Ovary (tissue), 9 donors: Measurements from ENCODE around the gene PIH1D1. TPM values are rescaled to one million over a fixed set of nuclear protein-coding genes. Genes with fewer than 3 reads are reported as not detected.

Source experiments
- DNase-seq, 5 donors: peaks; one replicate each; pipeline ENCODE4 v3.0.0-alpha.2; 2019 to 2020
- H3K27ac ChIP-seq, 2 donors: fragments of 200-600 bp; one replicate each; pipeline versions ENCODE4 v1.5.1 to v1.8.0; 2019 to 2022
- H3K27me3 ChIP-seq: fragments of 200-600 bp; one replicate; pipeline ENCODE4 v1.8.0; 2022
- H3K36me3 ChIP-seq: fragments of 200-600 bp; sonication (generic); one replicate; pipeline ENCODE4 v1.5.1; 2019
- H3K4me1 ChIP-seq: one replicate; pipeline ENCODE4 v1.8.1; 2013; ENCODE audit warnings: mild to moderate bottlenecking, moderate library complexity; ENCODE audit not compliant: insufficient read depth
- H3K4me3 ChIP-seq: fragments of 200-600 bp; sonication (generic); one replicate; pipeline ENCODE4 v1.5.1; 2017
- H3K9me3 ChIP-seq, 2 donors: fragments of 200-600 bp in 1 of 2; sonication (generic) in 1 of 2; one replicate each; pipeline versions ENCODE4 v1.5.1 to v1.8.1; 2013 to 2019; ENCODE audit warnings: mild to moderate bottlenecking in 1 of 2, moderate library complexity in 1 of 2
- CTCF ChIP-seq, 3 donors: fragments of 450-650 bp in 2 of 3; fragments of 200-600 bp in 1 of 3; IDR thresholded peaks; one replicate each; pipeline versions ENCODE4 v1.5.1 to v1.8.0; 2016 to 2022; ENCODE audit warnings: antibody characterized with exemption in 3 of 3, mild to moderate bottlenecking in 1 of 3
- EP300 ChIP-seq: sonication (generic); formaldehyde crosslinking; IDR thresholded peaks from one replicate; pipeline ENCODE4 v1.6.1; 2017; ENCODE audit warnings: antibody characterized with exemption
- POLR2A ChIP-seq: fragments of 450-650 bp; IDR thresholded peaks from one replicate; pipeline ENCODE4 v1.6.1; 2017; ENCODE audit warnings: antibody characterized with exemption, mild to moderate bottlenecking, moderate library complexity
- WGBS, 3 donors: extraction: QIAGEN DNeasy Blood & Tissue Kit in 1 of 3; methylation state at CpG; one replicate each; pipeline versions ENCODE4 v1.1.5 to v1.1.7; 2013 to 2017; 5-methylcytosine and 5-hydroxymethylcytosine counted together
- intact Hi-C, 4 donors: fragments of 100-400 bp; cut with DNase I; formaldehyde crosslinking; loops; one replicate each; pipeline versions ENCODE4 v1.11.0 to v1.15.1; 2022 to 2023
- polyA plus RNA-seq, 2 donors: library from polyadenylated mRNA; stranded (reverse); fragments of 200-250 nt in 1 of 2; fragments of 350-450 nt in 1 of 2; fragmentation: Illumina TruSeq in 1 of 2; extraction: RNeasy Lipid Tissue Mini Kit (QIAGEN cat#74804) in 1 of 2; gene quantifications; one replicate each; pipeline ENCODE4 v1.2.3, GENCODE V29; 2013 to 2014
- total RNA-seq, 7 donors: library from RNA; depleted of rRNA in 2 of 7; stranded (reverse); fragments of >200 nt in 2 of 7; fragmentation: NEBNext Ultra II Directional in 3 of 7; extraction: Animal tissue kit (Norgen Biotek cat#: 25700) in 3 of 7; gene quantifications; one replicate each; pipeline versions ENCODE4 v1.1.0 to v1.2.4, GENCODE V29; 2016 to 2023
- donor health status: DM: no; HTN: no; CAD: no; lungs with moderate emphysema.
- donor health status: DM: no; HTN: no; CAD: no.
- donor health status: Bipolar disorder and iron deficiency.
- donor health status: DM: yes; HTN: yes; CAD: no.
- donor health status: DM: no; HTN: no; CAD: no.
- donor health status: DM: yes; HTN: yes; CAD: no.

The PIH1D1 gene
- total and polyA plus RNA-seq, 9 donors = 28.6 to 69.4 (median 58.5) TPM

- Histone ChIP-seq H3K27me3 (no peaks in the 10 kb centered on the region), H3K4me1 (no peaks in the 10 kb centered on the region), H3K9me3 (no peaks in the 10 kb centered on the region), H3K36me3 (no peaks in the 10 kb centered on the region), H3K27ac (no peak overlapping the region), H3K4me3 (no peak overlapping the region)
- intact Hi-C loops = no loop called here
- TF ChIP-seq CTCF (IDR thresholded peaks at IDR 0.05) (no peak), POLR2A (no peak), EP300 (no peak)
- DNase-seq = no peak
- WGBS, 3 donors = 89 to 90% (median 89%) methylated on average over 19 of the region's 19 CpGs
Measured at GRCh38 chr19:49468199-49468598, 16.6 kb upstream of the PIH1D1 start.

- no peaks in the 10 kb centered on the region for H3K9me3 ChIP-seq
- no peak overlapping the region for H3K4me3 ChIP-seq
- no peak overlapping the region for H3K27ac ChIP-seq
- 87 to 92% (median 91%) methylated on average over 3 of the region's 3 CpGs for WGBS, 3 donors
- no peak for DNase-seq
- TF ChIP-seq EP300 (no peak), CTCF (IDR thresholded peaks at IDR 0.05) (no peak), POLR2A (no peak)
- no peaks in the 10 kb centered on the region for H3K4me1 ChIP-seq
- no peaks in the 10 kb centered on the region for H3K36me3 ChIP-seq
- intact Hi-C loops = no loop called here
- H3K27me3 ChIP-seq = no peaks in the 10 kb centered on the region
Measured at GRCh38 chr19:49465371-49465770, 13.8 kb upstream of the PIH1D1 start.

DNA sequence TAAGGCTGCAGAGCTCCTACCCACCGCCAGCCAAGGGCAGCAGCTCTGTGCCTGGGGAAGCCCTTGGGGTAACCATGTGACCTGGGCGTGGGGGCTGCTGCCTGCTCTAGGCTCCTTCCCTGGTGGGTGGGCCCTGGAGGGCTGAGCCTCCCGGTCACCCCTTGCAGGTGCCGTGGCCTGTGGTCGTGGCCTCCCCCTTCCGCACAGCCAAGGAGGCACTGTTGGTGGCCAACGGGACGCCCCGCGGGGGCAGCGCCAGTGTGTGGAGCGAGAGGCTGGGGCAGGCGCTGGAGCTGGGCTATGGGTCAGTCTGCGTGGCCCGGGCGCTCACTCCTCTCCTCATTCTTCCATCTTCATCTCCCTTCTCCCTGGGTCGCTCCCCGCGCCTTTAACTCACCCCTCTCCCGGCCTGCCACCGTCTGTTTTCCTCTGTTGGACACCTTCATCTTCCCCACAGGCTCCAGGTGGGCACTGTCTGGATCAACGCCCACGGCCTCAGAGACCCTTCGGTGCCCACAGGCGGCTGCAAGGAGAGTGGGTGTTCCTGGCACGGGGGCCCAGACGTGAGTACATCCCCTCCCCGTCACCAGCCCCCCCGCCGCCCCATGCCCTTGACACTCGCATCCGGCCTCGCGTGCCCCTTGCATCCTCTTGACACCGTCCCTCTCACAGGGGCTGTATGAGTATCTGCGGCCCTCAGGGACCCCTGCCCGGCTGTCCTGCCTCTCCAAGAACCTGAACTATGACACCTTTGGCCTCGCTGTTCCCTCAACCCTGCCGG, 12.5 kb upstream of the PIH1D1 start:
- Histone ChIP-seq H3K4me3 (no peak overlapping the region), H3K27ac (no peak overlapping the region), H3K9me3 (no peaks in the 10 kb centered on the region), H3K4me1 (no peaks in the 10 kb centered on the region), H3K27me3 (no peaks in the 10 kb centered on the region), H3K36me3 (no peaks in the 10 kb centered on the region)
- intact Hi-C loops = no loop called here
- DNase-seq = no peak
- TF ChIP-seq CTCF (IDR thresholded peaks at IDR 0.05) = no peak
- TF ChIP-seq EP300 = no peak
- no peak for TF ChIP-seq POLR2A
- 86 to 87% (median 87%) methylated on average over 37 to 39 of the region's 39 CpGs for WGBS, 3 donors

DNA sequence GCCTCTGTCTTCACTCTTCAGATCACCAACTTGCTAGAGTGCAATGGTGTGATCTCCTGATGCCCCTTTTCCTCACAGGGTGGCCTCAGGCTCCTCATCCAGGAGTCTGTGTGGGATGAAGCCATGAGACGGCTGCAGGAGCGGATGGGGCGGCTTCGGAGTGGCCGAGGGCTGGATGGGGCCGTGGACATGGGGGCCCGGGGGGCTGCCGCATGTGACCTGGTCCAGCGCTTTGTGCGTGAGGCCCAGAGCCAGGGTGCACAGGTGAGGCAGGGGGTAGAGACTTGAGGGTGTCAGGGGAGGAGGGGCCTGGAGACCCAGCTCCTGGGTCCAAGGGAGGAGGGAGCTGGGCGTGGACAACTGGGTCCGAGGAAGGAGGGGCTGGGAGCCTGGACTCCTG, 10.9 kb upstream of the PIH1D1 start:
- H3K27me3 ChIP-seq = no peaks in the 10 kb centered on the region
- H3K4me1 ChIP-seq = no peaks in the 10 kb centered on the region
- no peak for DNase-seq
- no peak overlapping the region for H3K27ac ChIP-seq
- WGBS, 3 donors = 81 to 87% (median 84%) methylated on average over 12 of the region's 12 CpGs
- H3K36me3 ChIP-seq = no peaks in the 10 kb centered on the region
- intact Hi-C loops = no loop called here
- H3K9me3 ChIP-seq = no peaks in the 10 kb centered on the region
- no peak overlapping the region for H3K4me3 ChIP-seq
- TF ChIP-seq POLR2A (no peak), CTCF (IDR thresholded peaks at IDR 0.05) (no peak), EP300 (no peak)
